GM11168 (cell line): ENCODE measurements around the gene RAB27A.

ENCODE experiments used
- in situ Hi-C: fragments of 300-500 bp; cut with MboI; formaldehyde crosslinking; loops from one replicate; pipeline ENCODE4 v1.12.0; 2022; ENCODE audit warnings: low sequenced_read_pairs; ENCODE audit not compliant: unreplicated experiment

Gene RAB27A

GRCh38 chr15:55168350-55168974, 121.2 kb downstream of the RAB27A start:
- in situ Hi-C loops, result no loop called here

DNA sequence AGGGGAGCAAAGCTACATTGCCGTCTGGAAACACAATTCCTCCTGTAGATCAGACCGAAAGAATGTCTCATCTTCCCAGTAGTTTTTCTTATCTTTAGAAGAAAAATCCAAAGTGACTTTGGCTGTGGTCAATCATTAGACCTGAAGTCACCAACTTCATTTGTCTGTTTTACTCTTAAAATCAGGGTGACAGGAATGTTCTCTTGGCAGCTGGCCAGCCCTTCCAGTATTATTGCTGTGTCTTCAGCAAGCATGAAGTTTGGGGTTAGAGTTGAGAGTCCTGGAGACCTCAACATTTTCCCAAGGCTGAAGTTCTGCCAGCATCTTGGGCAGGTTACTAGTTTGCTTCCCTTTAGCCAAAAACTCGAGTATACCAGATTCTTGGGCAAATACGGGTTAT, 125.3 kb downstream of the RAB27A start:
- in situ Hi-C loops, result no loop called here
